ENCODE results near the gene UGGT1. TPM values are rescaled to one million over a fixed set of nuclear protein-coding genes. Genes with fewer than 3 reads are reported as not detected.

UGGT1 gene
- total and polyA plus RNA-seq, 2 donors (not counting 3 experiments of a cell fraction or from before 2014, with no cell fraction given): 27.6 to 83.2 TPM

- POLR2A ChIA-PET: no interaction called here
- no peaks in the 10 kb centered on the region for H3K27me3 ChIP-seq (ENCODE audit: control insufficient read depth in 2 of 2, insufficient read depth in 2 of 2, low read length in 2 of 2)
Observed at GRCh38 chr2:128199141-128199540, 108.1 kb downstream of the UGGT1 start.

More at GRCh38 chr2:128199141-128199540, 108.1 kb downstream of the UGGT1 start:
- intact Hi-C loops (cut with micrococcal nuclease) (no loop called here), dilution Hi-C loops (cut with MboI; ENCODE audit: extremely low pct_ligation_motif_present, low sequenced_read_pairs) (no loop called here)
- H3K4me1 ChIP-seq (ENCODE audit: control insufficient read depth, extremely low read depth, insufficient read depth, low read length): peaks cover 17% of the 10 kb centered on the region
- no peaks in the 10 kb centered on the region for H4K20me1 ChIP-seq (replicated peaks; ENCODE audit: control insufficient read depth, extremely low read depth, insufficient read depth, low read length)
- CTCF ChIA-PET: no interaction called here
- FAIRE-seq: no peak
- H3K36me3 ChIP-seq (ENCODE audit: control insufficient read depth in 2 of 2, extremely low read depth in 1 of 2, insufficient read depth in 2 of 2, low read length in 2 of 2): no peaks in the 10 kb centered on the region
- no peaks in the 10 kb centered on the region for H3K9me3 ChIP-seq (replicated peaks; ENCODE audit: control insufficient read depth, insufficient read depth, low read length)
- H3K4me2 ChIP-seq (ENCODE audit: insufficient read depth, low read length): no peak overlapping the region
- no TSS peak for BruUV-seq (replicated peaks)
- no peak for TF ChIP-seq POLR2AphosphoS5 (IDR thresholded peaks at IDR 0.05; ENCODE audit: insufficient read depth, low read depth, low read length)
- no peak for TF ChIP-seq MAX (IDR thresholded peaks at IDR 0.05; ENCODE audit: insufficient read depth, insufficient read length)
- TF ChIP-seq, protein P1, sequence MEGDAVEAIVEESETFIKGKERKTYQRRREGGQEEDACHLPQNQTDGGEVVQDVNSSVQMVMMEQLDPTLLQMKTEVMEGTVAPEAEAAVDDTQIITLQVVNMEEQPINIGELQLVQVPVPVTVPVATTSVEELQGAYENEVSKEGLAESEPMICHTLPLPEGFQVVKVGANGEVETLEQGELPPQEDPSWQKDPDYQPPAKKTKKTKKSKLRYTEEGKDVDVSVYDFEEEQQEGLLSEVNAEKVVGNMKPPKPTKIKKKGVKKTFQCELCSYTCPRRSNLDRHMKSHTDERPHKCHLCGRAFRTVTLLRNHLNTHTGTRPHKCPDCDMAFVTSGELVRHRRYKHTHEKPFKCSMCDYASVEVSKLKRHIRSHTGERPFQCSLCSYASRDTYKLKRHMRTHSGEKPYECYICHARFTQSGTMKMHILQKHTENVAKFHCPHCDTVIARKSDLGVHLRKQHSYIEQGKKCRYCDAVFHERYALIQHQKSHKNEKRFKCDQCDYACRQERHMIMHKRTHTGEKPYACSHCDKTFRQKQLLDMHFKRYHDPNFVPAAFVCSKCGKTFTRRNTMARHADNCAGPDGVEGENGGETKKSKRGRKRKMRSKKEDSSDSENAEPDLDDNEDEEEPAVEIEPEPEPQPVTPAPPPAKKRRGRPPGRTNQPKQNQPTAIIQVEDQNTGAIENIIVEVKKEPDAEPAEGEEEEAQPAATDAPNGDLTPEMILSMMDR (IDR thresholded peaks at IDR 0.05; ENCODE audit: extremely low read depth in 1 of 2, insufficient read depth in 1 of 2, low read depth in 1 of 2, low read length in 2 of 2): no peak
- no peak for TF ChIP-seq MYC (IDR thresholded peaks at IDR 0.05; ENCODE audit: low read depth, low read length)
- TF ChIP-seq FOS (IDR thresholded peaks at IDR 0.05; ENCODE audit: borderline replicate concordance, insufficient read depth, low read length): no peak
- no peak for TF ChIP-seq JUN (IDR thresholded peaks at IDR 0.05; ENCODE audit: borderline replicate concordance, insufficient read depth, insufficient read length, low read depth)
- TF ChIP-seq POLR2A (IDR thresholded peaks at IDR 0.05; ENCODE audit: low read depth, low read length): no peak
- TF ChIP-seq EZH2 (IDR thresholded peaks at IDR 0.05; ENCODE audit: borderline replicate concordance, low read depth, low read length, severe bottlenecking): no peak
- TF ChIP-seq GATA2 (IDR thresholded peaks at IDR 0.05; ENCODE audit: insufficient read depth, insufficient read length, low read depth, low read length): no peak
- DNase-seq (ENCODE audit: low read depth, low spot score): no peak
- H3K9me1 ChIP-seq (replicated peaks; ENCODE audit: control insufficient read depth, extremely low read depth, insufficient read depth, low read length): no peaks in the 10 kb centered on the region
- no peak overlapping the region for H3K27ac ChIP-seq (ENCODE audit: insufficient read depth, low read depth, low read length)
- no peak overlapping the region for H2AFZ ChIP-seq (ENCODE audit: low read depth, low read length)
- H3K9ac ChIP-seq (replicated peaks; ENCODE audit: extremely low read depth, insufficient read depth, low read length): no peak overlapping the region
- H3K4me3 ChIP-seq (replicated peaks in 1 of 3; ENCODE audit: insufficient read depth in 1 of 3, low read depth in 1 of 3, low read length in 3 of 3): no peak overlapping the region
- no peaks in the 10 kb centered on the region for H3K79me2 ChIP-seq (ENCODE audit: control insufficient read depth, insufficient read depth, low read length)

All from endothelial cell of umbilical vein (primary cell).